HG03558 (cell line): Measurements from ENCODE around the gene APLN.

Experiments
- ATAC-seq: cut with Tn5 transposase; IDR thresholded peaks from one replicate; pipeline ENCODE4 v1.9.1; 2021; ENCODE audit warnings: moderate number of reproducible peaks; ENCODE audit not compliant: unreplicated experiment; ENCODE audit errors: extremely low read depth

The APLN gene

DNA sequence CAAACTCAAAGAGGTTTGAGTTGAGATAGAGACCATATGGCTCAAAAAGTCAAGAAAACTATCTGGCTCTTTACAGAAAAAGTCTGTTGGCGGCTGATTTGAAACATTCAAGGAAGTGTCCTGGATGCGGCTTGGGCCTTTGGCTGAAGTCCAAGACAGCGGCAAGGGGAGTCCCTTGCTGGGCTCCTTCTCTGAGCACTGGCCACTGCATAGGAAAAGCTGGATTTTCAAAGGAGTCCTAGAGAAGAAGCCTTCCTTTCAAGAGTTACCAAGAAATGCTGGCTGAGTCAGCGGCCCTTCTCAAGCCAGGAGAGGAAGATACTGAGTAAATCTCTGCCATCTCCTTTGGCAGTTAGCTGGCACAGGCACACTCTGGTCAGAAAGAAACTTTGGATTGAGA is 12.1 kb downstream of the APLN start:
- no peak for ATAC-seq

GRCh38 chrX:129641941-129642340 is 12.8 kb downstream of the APLN start:
- no peak for ATAC-seq

DNA sequence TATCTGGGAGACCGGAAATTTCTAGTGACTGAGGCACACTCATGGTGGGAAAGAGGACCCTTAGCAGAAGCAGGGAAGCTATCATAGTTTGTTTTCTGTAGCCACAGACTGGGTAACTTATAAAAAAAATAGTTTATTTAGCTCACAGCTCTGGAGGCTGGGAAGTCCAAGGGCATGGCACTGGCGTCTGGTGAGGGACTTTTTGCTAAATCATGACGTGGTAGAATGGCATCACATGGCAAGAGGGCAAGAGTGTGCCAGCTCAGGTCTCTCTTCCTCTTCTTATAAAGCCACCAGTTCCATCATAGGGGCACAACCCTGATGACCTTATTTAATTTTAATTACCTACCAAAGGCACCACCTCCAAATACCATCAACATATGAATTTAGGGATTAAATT is 13.3 kb downstream of the APLN start:
- ATAC-seq = no peak

- ATAC-seq = no peak
These were observed 14.0 kb downstream of the APLN start for GRCh38 chrX:129640737-129641136.

- ATAC-seq = no peak
These were observed 15.8 kb downstream of the APLN start for GRCh38 chrX:129638917-129639316.

GRCh38 chrX:129637217-129638109 is 17.3 kb downstream of the APLN start:
- no peak for ATAC-seq

GRCh38 chrX:129636175-129636681 is 18.5 kb downstream of the APLN start:
- no peak for ATAC-seq

GRCh38 chrX:129634541-129634940 is 20.2 kb downstream of the APLN start:
- no peak for ATAC-seq

DNA sequence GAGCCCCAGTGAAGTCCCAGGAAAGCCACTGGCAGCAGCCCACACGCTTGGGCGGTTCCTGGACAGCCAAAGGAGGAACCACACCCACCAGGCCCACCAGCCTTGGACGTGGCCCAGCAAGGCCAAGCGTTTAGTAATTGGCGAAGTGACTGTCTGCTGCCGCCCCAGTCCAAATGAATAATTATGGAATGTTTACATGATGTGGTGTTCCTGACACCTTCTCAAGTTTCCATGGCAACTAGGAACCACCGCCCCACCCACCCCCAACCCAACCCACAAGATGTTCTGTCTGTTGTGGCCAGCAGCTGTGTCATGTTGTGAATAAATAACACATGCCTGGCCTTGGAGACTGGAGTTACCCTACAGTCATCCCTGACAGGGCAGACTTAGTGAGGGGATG is 22.3 kb downstream of the APLN start:
- ATAC-seq = no peak

GRCh38 chrX:129631849-129632248 is 22.9 kb downstream of the APLN start:
- no peak for ATAC-seq

DNA sequence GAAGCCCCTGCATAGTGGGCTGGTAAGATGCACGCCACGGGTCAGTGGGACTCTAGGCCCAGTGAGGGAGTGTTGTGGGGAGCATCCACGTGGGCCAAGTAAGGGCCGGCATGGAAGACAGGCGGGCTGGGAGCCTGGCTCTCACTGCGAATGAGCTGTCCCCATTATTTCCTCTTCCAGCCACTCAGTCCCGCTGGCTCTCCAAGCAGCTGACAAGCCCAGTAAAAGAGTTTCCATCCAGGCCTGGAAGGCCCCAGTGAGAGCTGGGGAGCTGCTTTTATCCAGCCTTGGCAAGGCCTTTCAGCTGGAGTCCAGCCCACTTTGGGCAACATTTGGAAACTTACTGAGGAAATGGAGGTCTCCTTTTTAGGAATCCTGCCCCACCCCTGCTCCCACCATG is 24.9 kb downstream of the APLN start:
- ATAC-seq = no peak

DNA sequence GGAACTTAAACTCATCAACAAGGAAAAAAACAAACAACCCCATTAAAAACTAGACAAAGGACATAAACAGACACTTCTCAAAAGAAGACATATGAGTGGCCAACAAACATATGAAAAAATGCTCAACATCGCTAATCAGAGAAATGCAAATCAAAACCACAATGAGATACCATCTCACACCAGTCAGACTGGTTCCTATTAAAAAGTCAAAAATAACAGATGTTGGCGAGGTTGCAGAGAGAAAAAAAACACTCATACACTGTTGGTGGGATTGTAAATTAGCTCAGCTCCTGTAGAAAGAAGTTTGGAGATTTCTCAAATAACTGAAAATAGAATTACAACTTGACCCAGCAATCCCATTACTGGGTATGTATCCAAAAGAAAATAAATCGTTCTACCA is 28.7 kb downstream of the APLN start:
- no peak for ATAC-seq

DNA sequence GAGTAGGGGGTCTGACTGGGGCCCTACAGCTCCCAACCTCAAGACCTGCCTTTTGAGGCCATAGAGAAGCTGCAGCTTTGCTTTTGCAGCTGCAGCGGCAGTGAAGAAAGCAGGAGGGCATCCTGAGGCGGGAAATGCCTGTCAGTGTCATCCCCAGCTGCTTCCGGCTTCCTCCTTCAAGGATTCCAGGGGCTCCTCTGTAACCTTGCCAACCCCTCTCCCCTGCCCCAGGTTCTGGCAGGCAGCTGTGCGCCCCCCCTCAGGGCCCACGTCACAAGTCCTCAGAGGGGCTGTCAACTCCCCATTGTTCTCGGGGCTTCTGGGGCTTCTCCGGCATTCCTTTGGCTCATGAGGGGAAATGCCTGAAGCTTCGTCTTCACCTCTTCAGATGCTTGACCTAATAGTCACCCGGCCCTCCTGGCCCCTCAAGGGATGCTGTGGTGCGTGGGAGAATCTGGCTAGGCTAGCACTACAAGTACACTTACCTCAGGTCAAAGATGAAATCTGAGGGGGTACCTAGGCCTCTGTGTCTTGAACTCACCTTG is 31.9 kb downstream of the APLN start:
- ATAC-seq = no peak

- no peak for ATAC-seq
These were observed 35.8 kb downstream of the APLN start for GRCh38 chrX:129618997-129619396.

- ATAC-seq = no peak
These were observed 37.3 kb downstream of the APLN start for GRCh38 chrX:129617420-129617819.

DNA sequence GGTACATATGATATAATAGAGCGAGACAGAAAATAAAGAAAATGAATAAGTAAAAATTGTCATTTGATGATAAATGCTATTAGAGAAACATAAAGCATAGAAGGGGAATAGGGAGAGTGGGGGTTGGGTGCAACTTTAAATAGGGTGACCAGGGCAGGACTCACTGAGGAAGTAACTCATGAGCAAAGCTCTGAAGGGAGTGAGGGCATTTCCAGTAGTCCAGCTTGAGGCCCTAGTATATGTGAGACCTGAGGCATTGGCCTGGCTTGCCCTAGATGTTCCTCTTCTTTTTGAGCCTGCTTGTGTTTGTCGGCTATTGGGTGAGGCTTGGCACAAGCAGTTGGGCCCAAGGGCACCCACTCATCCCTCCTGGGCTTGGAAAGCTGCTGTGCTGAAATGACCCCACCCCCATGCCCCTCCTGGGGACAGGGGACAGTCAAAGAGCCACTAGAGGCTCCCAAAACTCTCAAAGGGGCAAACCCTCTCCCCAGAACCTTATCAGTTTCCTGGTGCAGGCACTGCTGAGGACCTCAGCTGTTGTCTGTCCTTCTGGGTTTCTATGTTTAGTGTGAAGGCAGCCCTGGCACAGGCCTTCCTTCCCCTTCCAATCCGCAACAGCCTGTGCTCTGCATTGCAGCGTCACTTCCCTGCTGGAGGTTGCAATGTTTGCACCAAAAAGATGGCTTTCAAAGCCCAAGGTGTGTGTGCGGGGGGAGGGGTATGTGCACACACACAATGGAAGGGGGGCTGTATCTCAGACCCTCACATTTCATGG is 40.1 kb downstream of the APLN start:
- ATAC-seq = no peak

- no peak for ATAC-seq
These were observed 41.2 kb downstream of the APLN start for GRCh38 chrX:129613596-129613995.

DNA sequence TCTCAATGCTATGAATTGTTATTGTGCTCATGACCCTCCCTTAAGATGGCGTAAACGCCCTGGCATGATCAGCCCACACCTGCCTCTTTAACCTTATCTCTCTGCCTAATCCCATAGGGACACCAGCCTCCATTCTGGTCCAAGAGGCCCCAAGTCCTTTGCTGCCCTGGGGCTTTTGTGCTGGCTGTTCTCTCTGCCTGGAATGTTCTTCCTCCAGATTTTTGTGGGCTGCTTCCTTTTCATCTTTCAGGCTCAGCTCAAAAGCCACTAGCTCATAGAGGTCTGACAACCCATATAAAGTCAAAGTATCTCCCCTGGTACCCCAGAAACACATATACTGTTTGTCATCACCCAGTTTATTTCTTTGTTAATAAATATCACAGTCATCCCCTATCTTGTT is 42.4 kb downstream of the APLN start:
- ATAC-seq = no peak

GRCh38 chrX:129609395-129609794 is 45.4 kb downstream of the APLN start:
- no peak for ATAC-seq

DNA sequence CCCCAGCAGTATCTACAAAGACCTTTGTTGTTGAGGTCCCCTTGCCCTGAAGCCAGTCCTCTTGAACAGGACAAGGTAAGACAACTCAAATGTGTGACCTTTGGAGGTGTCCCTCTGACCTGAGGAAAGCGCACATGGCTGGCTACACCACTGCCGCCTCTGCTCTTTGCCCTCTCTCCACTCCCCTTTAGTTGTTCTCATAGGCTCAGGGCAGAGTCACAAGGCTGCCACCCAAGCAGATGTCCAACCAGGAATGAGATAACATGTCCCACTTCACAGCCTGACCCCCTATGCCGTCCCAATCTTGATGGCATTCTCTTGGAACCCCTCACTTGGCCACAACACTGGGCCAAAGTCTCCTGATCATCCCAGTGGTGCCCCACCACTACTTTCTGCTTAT is 46.3 kb downstream of the APLN start:
- no peak for ATAC-seq

DNA sequence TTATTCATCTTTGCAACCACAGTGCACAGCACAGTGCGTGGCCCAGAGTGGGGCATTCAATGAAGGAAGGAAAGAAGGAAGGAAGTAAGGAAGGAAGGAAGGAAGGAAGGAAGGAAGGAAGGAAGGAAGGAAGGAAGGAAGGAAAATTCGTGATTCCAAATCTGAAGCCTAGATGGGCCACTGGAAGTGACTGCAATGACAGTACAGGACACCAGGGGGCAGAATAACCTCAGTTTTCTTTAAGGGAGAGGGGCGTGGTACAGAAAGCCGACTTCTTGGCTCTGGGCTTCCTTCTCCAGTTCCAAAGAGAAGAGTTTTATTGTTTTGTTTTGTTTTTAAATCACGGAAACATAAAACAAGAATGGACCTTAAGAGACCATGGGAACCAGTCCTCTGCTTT is 47.8 kb downstream of the APLN start:
- no peak for ATAC-seq
